T-cell (primary cell): Measurements from ENCODE around the gene TSPAN18. TPM values are rescaled to one million over a fixed set of nuclear protein-coding genes. Genes with fewer than 3 reads are reported as not detected.

Experiments used
- ATAC-seq, 4 experiments: fragments of 200-7000 bp in 3 of 4; fragments of 150-1000 bp in 1 of 4; cut with Tn5 transposase; replicated peaks in 1 of 4; 1 replicate in 3 of 4; 2 replicates in 1 of 4; pipeline ENCODE4 v1.10.0; 2021; ENCODE audit warnings: moderate library complexity in 3 of 4, mild to moderate bottlenecking in 2 of 4, moderate number of reproducible peaks in 1 of 4
- CTCF ChIA-PET, 2 donors: fragments of 300-600 bp; sonication (Branson Sonifier 250); formaldehyde crosslinking; loops; one replicate each; lab custom pipeline; 2022; ENCODE audit warnings: antibody characterized with exemption in 2 of 2; lab: Charles Lee
- POLR2A ChIA-PET, 2 donors: fragments of 300-600 bp; sonication (Branson Sonifier 250); formaldehyde crosslinking; loops; one replicate each; lab custom pipeline; 2022; ENCODE audit warnings: antibody characterized with exemption in 2 of 2; lab: Charles Lee
- DNase-seq, 35 experiments: peaks; one replicate each; pipeline versions ENCODE4 v3.0.0 to v3.0.0-alpha.2; 2013 to 2023
- H3K27ac ChIP-seq: one replicate; pipeline ENCODE4 v1.5.1; 2013; ENCODE audit warnings: low read length
- H3K27me3 ChIP-seq, 2 experiments: replicated peaks in 1 of 2; 1 replicate in 1 of 2; 2 replicates in 1 of 2; pipeline versions ENCODE4 v1.6.1 to v1.7.0; 2013; ENCODE audit warnings: low read length in 1 of 2, mixed read lengths in 1 of 2; ENCODE audit not compliant: control insufficient read depth in 2 of 2, insufficient read depth in 2 of 2; ENCODE audit errors: extremely low read depth in 1 of 2
- H3K36me3 ChIP-seq, 2 donors: 1 replicate in 1 of 2; 2 replicates in 1 of 2; pipeline versions ENCODE4 v1.6.1 to v1.7.0; 2013; ENCODE audit warnings: low read length in 1 of 2; ENCODE audit not compliant: control insufficient read depth in 2 of 2, insufficient read depth in 1 of 2; ENCODE audit errors: extremely low read depth in 1 of 2
- H3K4me1 ChIP-seq, 2 experiments: 1 replicate in 1 of 2; 2 replicates in 1 of 2; pipeline versions ENCODE4 v1.6.1 to v1.7.0; 2013; ENCODE audit warnings: low read length in 2 of 2, mixed read lengths in 1 of 2; ENCODE audit not compliant: insufficient read depth in 2 of 2, control insufficient read depth in 1 of 2; ENCODE audit errors: extremely low read depth in 1 of 2
- H3K4me3 ChIP-seq, 2 donors: 1 replicate in 1 of 2; 2 replicates in 1 of 2; pipeline versions ENCODE4 v1.5.1 to v1.7.0; 2013; ENCODE audit warnings: mild to moderate bottlenecking in 2 of 2, low read length in 1 of 2, moderate library complexity in 1 of 2; ENCODE audit not compliant: control insufficient read depth in 1 of 2; ENCODE audit errors: extremely low read depth in 1 of 2
- H3K9me3 ChIP-seq: 2 replicates; pipeline ENCODE4 v1.7.0; 2013
- H3K27ac Mint-ChIP-seq, 2 donors: one replicate each; pipeline ENCODE4 v1.8.0; 2020 to 2021; ENCODE audit warnings: mild to moderate bottlenecking in 2 of 2, mixed read lengths in 2 of 2
- H3K27me3 Mint-ChIP-seq, 2 donors: one replicate each; pipeline ENCODE4 v1.8.0; 2021 to 2022; ENCODE audit warnings: mixed read lengths in 2 of 2
- H3K36me3 Mint-ChIP-seq: one replicate; pipeline ENCODE4 v1.8.0; 2021; ENCODE audit warnings: mixed read lengths
- H3K4me1 Mint-ChIP-seq, 3 donors: one replicate each; pipeline ENCODE4 v1.8.0; 2020 to 2022; ENCODE audit warnings: mixed read lengths in 3 of 3, mild to moderate bottlenecking in 1 of 3
- H3K4me3 Mint-ChIP-seq, 3 donors: one replicate each; pipeline ENCODE4 v1.8.0; 2020 to 2022; ENCODE audit warnings: mild to moderate bottlenecking in 3 of 3, mixed read lengths in 3 of 3, moderate library complexity in 3 of 3
- H3K9me3 Mint-ChIP-seq, 3 donors: one replicate each; pipeline ENCODE4 v1.8.0; 2020 to 2022; ENCODE audit warnings: mixed read lengths in 3 of 3
- WGBS: methylation state at CpG from one replicate; pipeline ENCODE4 v1.1.5; 2013; ENCODE audit warnings: missing lambda C conversion rate; ENCODE audit not compliant: insufficient coverage; 5-methylcytosine and 5-hydroxymethylcytosine counted together
- total RNA-seq, 35 experiments: library from RNA in 6 of 35; stranded (reverse) in 6 of 35; fragments of 120-200 nt in 1 of 35; gene quantifications; one replicate each; pipeline versions ENCODE4 v1.2.1 to v1.2.4 and lab custom pipeline; 2013 to 2026

The TSPAN18 gene
- total RNA-seq, 5 donors from 2014 or later (not counting 1 experiment from before 2014, with no cell fraction given) = 18.4 to 59.1 (median 25.7) TPM

DNA sequence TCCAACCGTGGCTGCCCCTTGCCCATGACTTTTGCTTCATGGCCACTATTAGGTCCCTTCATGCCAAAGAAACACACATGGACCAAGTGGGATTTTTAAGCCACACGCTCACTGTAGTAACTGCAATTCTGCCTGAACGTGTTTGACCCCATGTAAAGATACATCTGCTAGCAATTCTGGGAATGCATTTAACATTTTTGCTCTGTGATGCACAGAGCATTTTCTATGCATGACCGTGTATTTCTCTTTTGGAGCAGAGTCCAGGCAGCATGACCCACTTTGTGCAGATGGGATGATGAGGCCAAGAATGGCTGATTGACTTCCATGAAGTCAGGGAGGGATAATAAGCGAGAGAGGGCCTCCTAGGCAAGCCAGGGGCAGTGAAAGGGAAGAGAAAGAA lies 115.5 kb downstream of the TSPAN18 start:
- Mint-ChIP-seq H3K27ac (no peak overlapping the region), H3K27me3 (no peaks in the 10 kb centered on the region), H3K4me1 (peaks cover 0 to under 1% (median 0%) of the 10 kb centered on the region in 3 donors), H3K36me3 (peaks cover 79% of the 10 kb centered on the region), H3K9me3 (peaks cover 8 to 46% (median 19%) of the 10 kb centered on the region in 3 donors), H3K4me3 (no peak overlapping the region)
- Histone ChIP-seq H3K9me3 (peaks cover 3% of the 10 kb centered on the region), H3K27ac (no peak overlapping the region), H3K4me3 (no peak overlapping the region), H3K4me1 (no peaks in the 10 kb centered on the region), H3K27me3 (peaks cover 0 to 5% of the 10 kb centered on the region in 2 experiments), H3K36me3 (peaks cover 2 to 7% of the 10 kb centered on the region in 2 donors)
- DNase-seq (no peak), ATAC-seq (no peak)
- WGBS = 90% methylated on average over 5 of the region's 5 CpGs
- ChIA-PET POLR2A (interaction anchor here in 1 of 2 donors (0.6 kb wide), 1 partner anchor 12 kb away, joined by 3 read pairs; no protein-coding TSS in a partner anchor), CTCF (no interaction called here)

DNA sequence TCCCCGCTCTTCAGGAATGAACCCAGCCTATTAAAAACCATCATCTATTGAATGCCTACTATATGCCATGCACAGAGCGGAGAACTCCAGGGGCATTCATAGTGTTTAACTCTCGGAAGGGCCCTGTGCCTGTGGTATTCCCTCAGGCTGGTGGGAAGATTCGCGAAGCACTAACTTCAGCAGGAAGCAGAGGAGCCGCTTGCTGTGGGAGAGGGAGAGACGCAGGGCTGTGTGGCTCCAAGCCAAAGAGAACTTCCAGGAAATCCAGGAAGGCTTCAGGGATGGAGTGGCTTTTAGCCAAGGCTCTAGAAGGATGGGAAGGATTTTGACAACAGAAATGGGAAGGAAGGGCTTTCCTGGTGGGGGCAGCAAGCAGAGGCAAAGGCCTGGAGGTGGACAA lies 120.1 kb downstream of the TSPAN18 start:
- Histone ChIP-seq H3K27ac (no peak overlapping the region), H3K9me3 (peaks cover 3% of the 10 kb centered on the region), H3K4me3 (no peak overlapping the region), H3K4me1 (no peaks in the 10 kb centered on the region), H3K36me3 (peaks cover 0 to 7% of the 10 kb centered on the region in 2 donors), H3K27me3 (peaks cover 0 to 5% of the 10 kb centered on the region in 2 experiments)
- Mint-ChIP-seq H3K4me1 (peaks cover 0 to 6% (median 2%) of the 10 kb centered on the region in 3 donors), H3K9me3 (peaks cover 4 to 41% (median 19%) of the 10 kb centered on the region in 3 donors), H3K36me3 (peaks cover 54% of the 10 kb centered on the region), H3K27ac (no peak overlapping the region), H3K4me3 (no peak overlapping the region), H3K27me3 (no peaks in the 10 kb centered on the region)
- DNase-seq = no peak
- WGBS = 97% methylated on average over 6 of the region's 7 CpGs
- POLR2A ChIA-PET = no interaction called here
- CTCF ChIA-PET = no interaction called here
- ATAC-seq = no peak

DNA sequence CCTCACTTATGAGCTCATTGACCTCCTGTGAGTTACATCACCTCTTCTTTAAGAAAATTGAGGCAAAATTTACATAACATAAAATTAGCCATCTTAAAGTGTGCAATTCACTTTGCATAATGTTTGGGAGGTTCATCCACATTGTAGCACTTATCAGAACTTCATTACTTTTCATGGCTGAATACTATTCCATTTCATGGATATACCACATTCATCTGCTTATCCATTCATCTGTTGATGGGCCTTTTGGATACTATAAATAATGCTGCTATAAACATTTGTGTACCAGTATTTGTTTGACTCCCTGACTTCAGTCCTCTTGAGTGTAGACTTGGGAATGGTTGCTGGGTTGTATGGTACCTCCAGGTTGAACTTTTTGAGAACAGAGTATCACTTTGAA lies 120.6 kb downstream of the TSPAN18 start:
- Histone ChIP-seq H3K4me1 (no peaks in the 10 kb centered on the region), H3K9me3 (peaks cover 3% of the 10 kb centered on the region), H3K27me3 (peaks cover 0 to 5% of the 10 kb centered on the region in 2 experiments), H3K4me3 (no peak overlapping the region), H3K27ac (no peak overlapping the region), H3K36me3 (peaks cover 0 to 7% of the 10 kb centered on the region in 2 donors)
- DNase-seq (no peak), ATAC-seq (no peak)
- Mint-ChIP-seq H3K27me3 (no peaks in the 10 kb centered on the region), H3K4me3 (no peak overlapping the region), H3K36me3 (peaks cover 51% of the 10 kb centered on the region), H3K27ac (no peak overlapping the region), H3K4me1 (peaks cover 0 to 8% (median 2%) of the 10 kb centered on the region in 3 donors), H3K9me3 (peaks cover 4 to 40% (median 19%) of the 10 kb centered on the region in 3 donors)
- ChIA-PET POLR2A (no interaction called here), CTCF (no interaction called here)

DNA sequence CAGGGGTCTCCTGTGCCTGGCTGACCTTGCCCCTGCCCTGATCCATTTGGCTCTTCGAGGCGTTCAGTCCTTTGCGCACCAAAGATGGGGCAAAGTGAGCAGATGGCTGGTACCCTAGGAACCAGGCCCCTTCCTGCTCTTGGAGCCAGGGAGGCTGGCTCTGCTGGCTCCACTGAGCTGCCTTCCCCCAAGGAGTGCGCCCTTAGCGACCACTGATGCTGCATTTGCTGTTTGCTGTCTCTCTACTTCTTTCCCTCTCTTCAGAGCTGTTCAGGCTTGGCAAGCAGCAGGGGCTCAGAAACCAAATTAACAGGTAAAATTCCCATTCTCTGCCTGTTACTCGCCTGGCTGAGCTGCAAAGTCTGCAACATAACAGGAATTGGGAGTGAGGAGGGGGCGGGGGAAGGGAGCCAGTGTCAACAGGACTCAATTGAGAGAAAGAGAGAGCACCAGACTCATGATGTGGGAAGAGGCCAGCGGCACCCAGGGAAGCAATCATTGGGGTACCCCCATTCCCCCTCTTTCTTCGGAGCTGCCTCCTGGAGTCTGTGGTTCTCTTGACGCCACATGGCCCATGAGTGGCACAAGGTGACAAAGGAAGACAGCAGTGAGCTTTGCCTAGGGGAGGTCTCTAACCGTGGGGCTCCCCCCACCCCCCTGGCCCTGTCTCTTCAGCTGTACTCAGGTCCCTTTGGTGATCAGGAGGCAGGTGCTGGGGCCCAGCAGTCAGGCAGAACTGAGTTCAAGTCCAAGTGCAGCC lies 121.6 kb downstream of the TSPAN18 start:
- Histone ChIP-seq H3K4me3 (no peak overlapping the region), H3K4me1 (no peaks in the 10 kb centered on the region), H3K27ac (no peak overlapping the region), H3K36me3 (peaks cover 0 to 7% of the 10 kb centered on the region in 2 donors), H3K27me3 (peaks cover 0 to 5% of the 10 kb centered on the region in 2 experiments), H3K9me3 (peaks cover 3% of the 10 kb centered on the region)
- H3K36me3 Mint-ChIP-seq = peaks cover 42% of the 10 kb centered on the region
- ChIA-PET CTCF (interaction anchor here in 1 of 2 donors (0.6 kb wide), 1 partner anchor 9 kb away, joined by 3 read pairs; no protein-coding TSS in a partner anchor), POLR2A (no interaction called here)
- H3K4me1 Mint-ChIP-seq = peaks cover 0 to 8% (median 2%) of the 10 kb centered on the region in 3 donors
- no peak overlapping the region for H3K4me3 Mint-ChIP-seq
- no peak for ATAC-seq
- no peak for DNase-seq
- no peak overlapping the region for H3K27ac Mint-ChIP-seq
- peaks cover 4 to 29% (median 16%) of the 10 kb centered on the region in 3 donors for H3K9me3 Mint-ChIP-seq
- WGBS = 100% methylated on average over 5 of the region's 11 CpGs
- no peaks in the 10 kb centered on the region for H3K27me3 Mint-ChIP-seq

GRCh38 chr11:44848963-44849350 lies 122.2 kb downstream of the TSPAN18 start:
- Mint-ChIP-seq H3K4me1 (peaks cover 0 to 8% (median 2%) of the 10 kb centered on the region in 3 donors), H3K4me3 (no peak overlapping the region), H3K27ac (no peak overlapping the region), H3K27me3 (no peaks in the 10 kb centered on the region), H3K36me3 (peaks cover 39% of the 10 kb centered on the region), H3K9me3 (peaks cover 4 to 26% (median 14%) of the 10 kb centered on the region in 3 donors)
- WGBS = 88% methylated on average over 3 of the region's 4 CpGs
- POLR2A ChIA-PET = no interaction called here
- DNase-seq = no peak
- Histone ChIP-seq H3K27me3 (peaks cover 0 to 5% of the 10 kb centered on the region in 2 experiments), H3K4me1 (no peaks in the 10 kb centered on the region), H3K36me3 (peaks cover 0 to 7% of the 10 kb centered on the region in 2 donors), H3K9me3 (peaks cover 3% of the 10 kb centered on the region), H3K4me3 (no peak overlapping the region), H3K27ac (no peak overlapping the region)
- CTCF ChIA-PET = interaction anchor here in 1 of 2 donors (0.6 kb wide), 1 partner anchor 8 kb away, joined by 3 read pairs; no protein-coding TSS in a partner anchor
- ATAC-seq = no peak

GRCh38 chr11:44849424-44849823 lies 122.7 kb downstream of the TSPAN18 start:
- H3K27me3 ChIP-seq = peaks cover 0 to 5% of the 10 kb centered on the region in 2 experiments
- DNase-seq (no peak), ATAC-seq (no peak)
- peaks cover 4 to 22% (median 10%) of the 10 kb centered on the region in 3 donors for H3K9me3 Mint-ChIP-seq
- H3K4me3 ChIP-seq = no peak overlapping the region
- no peak overlapping the region for H3K27ac ChIP-seq
- peaks cover 0 to 8% (median 2%) of the 10 kb centered on the region in 3 donors for H3K4me1 Mint-ChIP-seq
- H3K4me3 Mint-ChIP-seq = no peak overlapping the region
- H3K9me3 ChIP-seq = peaks cover under 1% of the 10 kb centered on the region
- H3K27me3 Mint-ChIP-seq = no peaks in the 10 kb centered on the region
- no peak overlapping the region for H3K27ac Mint-ChIP-seq
- ChIA-PET POLR2A (no interaction called here), CTCF (no interaction called here)
- no peaks in the 10 kb centered on the region for H3K4me1 ChIP-seq
- 92% methylated on average over 2 of the region's 4 CpGs for WGBS
- H3K36me3 Mint-ChIP-seq = peaks cover 35% of the 10 kb centered on the region
- peaks cover 0 to 7% of the 10 kb centered on the region in 2 donors for H3K36me3 ChIP-seq
